NT2/D1 (cell line): Measurements from ENCODE around the gene IRF2.

Experiments used
- SUZ12 ChIP-seq: IDR thresholded peaks from 2 replicates; pipeline ENCODE4 v1.6.1; 2011; ENCODE audit not compliant: insufficient read length, insufficient read depth; ENCODE audit errors: extremely low read depth
- YY1 ChIP-seq: IDR thresholded peaks from 2 replicates; pipeline ENCODE4 v1.6.1; 2011; ENCODE audit not compliant: insufficient read length, insufficient read depth
- ZNF274 ChIP-seq: IDR thresholded peaks from 2 replicates; pipeline ENCODE4 v1.6.1; 2011; ENCODE audit warnings: mild to moderate bottlenecking, low read depth, low read length

- no peak for TF ChIP-seq ZNF274
- TF ChIP-seq YY1 = no peak
- TF ChIP-seq SUZ12 = no peak
These were observed 669 bp downstream of the IRF2 start for GRCh38 chr4:184473499-184474262.
